HG02938 (cell line): ENCODE data around the gene MYH15.

Experiments used
- ATAC-seq: cut with Tn5 transposase; IDR thresholded peaks from one replicate; pipeline ENCODE4 v1.9.1; 2021; ENCODE audit warnings: mild to moderate bottlenecking, moderate library complexity; ENCODE audit not compliant: unreplicated experiment

The MYH15 gene

DNA sequence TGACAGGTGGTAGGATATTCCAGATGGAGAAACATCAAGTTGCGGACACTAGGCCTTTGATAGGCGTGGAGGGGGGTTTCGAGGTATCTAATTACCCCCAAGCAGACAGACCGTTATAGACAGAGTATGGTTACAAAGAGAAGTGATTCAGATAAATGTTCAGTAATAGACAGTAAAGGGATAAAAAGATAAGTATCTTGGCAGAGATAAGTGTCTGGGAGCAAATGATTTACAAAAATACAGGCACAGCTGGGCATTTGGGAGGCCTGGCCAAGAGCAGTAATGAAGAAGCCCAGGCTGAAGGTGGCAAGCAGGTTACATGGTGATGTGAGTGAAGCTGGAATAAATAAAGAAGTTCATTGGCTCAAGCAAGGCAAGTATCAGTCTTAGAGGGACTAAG, 659 bp upstream of the MYH15 start:
- no peak for ATAC-seq

- no peak for ATAC-seq
Observed at GRCh38 chr3:108509871-108510270, 525 bp downstream of the MYH15 start.

GRCh38 chr3:108509263-108509662, 1.1 kb downstream of the MYH15 start:
- no peak for ATAC-seq

DNA sequence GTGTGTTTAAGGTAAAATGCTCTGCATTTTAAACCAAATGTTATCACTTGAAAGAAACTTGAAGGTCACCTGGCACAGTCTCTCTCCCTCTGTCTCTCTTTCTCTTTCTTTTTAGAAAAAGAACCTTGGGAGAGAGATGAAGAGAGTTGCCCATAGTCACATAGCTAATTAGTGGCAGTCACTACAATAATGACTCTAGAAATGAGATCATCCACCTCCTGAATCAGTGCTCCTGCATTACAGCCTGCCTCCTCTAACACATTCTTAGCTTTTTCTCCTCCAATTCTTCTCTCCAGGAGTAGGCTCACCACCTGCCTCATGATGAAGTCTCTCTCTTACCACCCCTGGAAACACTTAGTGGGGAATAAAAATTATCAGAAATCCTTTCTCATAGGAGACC, 2.5 kb downstream of the MYH15 start:
- ATAC-seq: no peak

DNA sequence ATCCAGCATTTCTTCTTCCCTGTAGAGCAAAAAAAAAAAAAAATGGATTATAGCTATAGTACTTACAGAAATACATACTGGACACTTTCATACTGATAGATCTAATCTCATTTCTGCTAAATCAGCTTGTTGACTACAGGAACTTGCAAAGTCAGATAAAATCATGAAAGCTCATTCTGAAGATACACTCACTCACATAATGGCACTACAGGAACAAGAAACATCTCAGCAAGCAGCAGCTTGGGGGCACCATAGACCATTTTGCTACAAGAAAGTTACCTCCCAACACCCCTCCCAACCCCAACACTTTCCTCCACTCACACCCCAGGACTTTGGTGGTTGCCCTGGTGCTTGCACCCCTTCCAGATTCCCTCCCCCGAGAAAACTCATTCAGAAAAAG, 4.6 kb downstream of the MYH15 start:
- no peak for ATAC-seq

DNA sequence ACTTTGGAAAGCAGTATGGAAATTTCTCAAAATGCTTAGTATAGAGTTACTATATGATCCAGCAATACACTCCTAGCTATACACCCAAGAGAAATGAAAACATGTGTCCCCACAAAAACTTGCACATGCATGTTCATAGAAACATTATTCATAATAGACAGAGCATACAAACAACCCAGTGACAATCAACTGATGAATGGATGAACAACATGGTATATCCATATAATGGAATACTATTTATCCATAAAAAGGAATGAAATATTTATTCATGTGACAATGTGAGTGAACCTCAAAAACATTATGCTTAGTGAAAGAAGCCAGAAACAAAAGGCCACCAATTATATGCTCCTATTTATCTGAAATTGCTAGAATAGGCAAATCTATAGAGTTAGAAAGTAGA, 6.7 kb downstream of the MYH15 start:
- no peak for ATAC-seq

DNA sequence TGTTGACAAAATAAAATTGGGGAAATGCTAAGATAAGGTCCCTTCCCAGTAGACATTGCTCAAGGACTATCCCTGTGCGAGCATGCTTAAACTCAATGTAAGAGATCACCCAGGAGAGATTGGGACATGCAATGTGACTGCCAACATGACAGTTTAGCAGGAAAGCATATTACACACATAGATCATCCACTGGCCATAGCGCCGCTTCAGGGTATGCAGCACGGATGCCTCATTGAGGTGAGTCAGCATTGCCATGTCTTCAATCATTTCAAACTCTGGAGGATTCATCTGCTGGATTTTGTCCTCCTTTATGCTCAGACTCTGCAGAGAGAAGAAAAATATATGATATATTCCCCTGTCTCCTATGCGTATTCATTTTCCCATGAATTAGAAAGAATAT, 8.9 kb downstream of the MYH15 start:
- no peak for ATAC-seq

DNA sequence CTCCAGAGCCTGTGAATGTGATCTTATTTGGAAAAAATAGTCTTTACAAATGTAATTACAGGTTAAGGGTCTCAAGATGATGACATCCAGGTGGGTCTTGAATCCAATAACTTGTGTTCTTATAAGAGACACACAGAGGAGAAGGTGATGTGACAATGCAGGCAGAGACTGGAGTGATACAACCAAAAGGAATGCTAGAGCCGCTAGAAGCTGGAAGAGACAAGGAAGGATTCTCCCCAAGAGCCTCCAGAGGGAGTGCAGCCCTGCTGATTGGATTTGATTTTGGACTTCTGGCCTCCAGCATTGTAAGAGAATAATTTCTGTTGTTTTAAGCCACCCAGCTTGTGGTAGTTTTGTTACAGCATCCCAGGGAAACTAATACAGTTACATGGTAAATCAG, 9.7 kb downstream of the MYH15 start:
- ATAC-seq: no peak

DNA sequence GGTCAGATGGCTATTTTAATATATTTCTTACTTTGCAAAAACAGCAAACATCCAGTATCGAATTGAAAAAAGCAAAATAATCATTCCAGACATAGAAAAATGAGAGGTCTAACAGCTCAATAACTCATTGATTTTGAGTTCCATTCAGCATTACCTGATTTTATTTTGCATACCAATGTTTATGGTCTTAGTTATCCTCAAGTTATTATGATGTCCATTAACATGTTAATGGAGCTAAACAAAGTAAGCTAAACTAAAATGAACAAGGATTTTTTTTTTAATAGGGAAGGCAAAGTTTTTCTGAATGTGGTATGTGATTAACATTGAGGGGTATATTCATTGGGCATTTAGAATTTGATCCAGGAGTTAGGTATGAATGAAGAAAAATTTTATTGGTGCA, 13.1 kb downstream of the MYH15 start:
- ATAC-seq: no peak

- no peak for ATAC-seq
Observed at GRCh38 chr3:108495717-108496116, 14.7 kb downstream of the MYH15 start.

GRCh38 chr3:108494906-108495531, 15.4 kb downstream of the MYH15 start:
- no peak for ATAC-seq

- ATAC-seq: no peak
Observed at GRCh38 chr3:108493862-108494261, 16.5 kb downstream of the MYH15 start.

DNA sequence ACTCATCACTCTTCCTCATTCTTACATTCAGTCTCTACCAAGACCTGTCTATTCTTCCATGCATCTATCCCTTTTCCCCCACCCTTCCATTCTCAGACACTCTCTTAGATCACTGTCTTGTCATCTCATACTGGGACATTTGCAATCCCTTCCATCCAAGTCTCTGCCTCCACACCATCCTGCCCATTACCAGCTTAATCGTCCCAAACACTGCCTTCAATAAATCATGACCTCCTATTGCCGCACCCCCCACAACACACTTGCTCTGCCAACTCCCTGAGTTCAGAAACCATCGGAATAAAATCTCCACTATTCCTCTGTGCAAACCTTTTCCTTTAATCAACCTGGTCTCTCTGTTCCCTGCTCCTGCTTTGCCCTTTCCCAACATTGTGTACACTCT, 18.9 kb downstream of the MYH15 start:
- no peak for ATAC-seq

DNA sequence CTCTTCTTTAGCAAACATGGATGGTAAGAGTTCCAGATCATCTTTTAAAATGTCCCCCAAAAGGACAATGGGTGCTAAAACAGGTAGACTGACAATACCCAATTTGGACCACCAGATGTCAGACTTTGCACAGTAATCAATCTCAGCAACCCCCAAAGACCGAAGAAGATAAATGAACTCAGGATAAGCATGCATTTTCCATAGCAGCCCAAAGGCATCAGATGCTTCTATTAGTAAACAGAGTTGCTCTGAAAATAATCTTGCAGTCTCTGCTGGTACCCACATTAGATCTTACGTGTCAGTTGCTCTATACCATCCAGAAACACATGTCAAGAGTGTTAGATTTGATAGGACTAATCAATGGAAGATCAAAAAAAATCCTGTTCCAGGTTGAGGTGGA, 20.6 kb downstream of the MYH15 start:
- peak; percentile 79 for ATAC-seq

- ATAC-seq: no peak
Observed at GRCh38 chr3:108488631-108489030, 21.8 kb downstream of the MYH15 start.

DNA sequence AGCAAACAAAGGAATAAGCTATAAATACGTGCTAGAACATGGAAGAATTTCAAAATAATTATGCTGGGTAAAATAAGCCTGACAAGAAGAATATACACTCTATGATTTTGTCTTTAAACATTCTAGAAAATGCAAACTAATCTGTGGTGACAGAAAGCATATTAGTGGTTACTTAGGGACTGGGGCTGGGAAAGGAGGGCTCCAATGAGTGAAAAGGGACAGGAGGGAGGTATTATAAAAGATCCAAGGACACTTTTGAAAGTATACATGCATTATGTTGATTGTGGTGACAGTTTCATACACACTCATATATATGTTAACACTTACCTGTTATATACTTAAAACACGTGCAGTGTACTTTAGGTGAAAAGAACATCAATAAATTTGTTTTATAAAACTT, 23.0 kb downstream of the MYH15 start:
- no peak for ATAC-seq

GRCh38 chr3:108486941-108487340, 23.5 kb downstream of the MYH15 start:
- ATAC-seq: no peak

DNA sequence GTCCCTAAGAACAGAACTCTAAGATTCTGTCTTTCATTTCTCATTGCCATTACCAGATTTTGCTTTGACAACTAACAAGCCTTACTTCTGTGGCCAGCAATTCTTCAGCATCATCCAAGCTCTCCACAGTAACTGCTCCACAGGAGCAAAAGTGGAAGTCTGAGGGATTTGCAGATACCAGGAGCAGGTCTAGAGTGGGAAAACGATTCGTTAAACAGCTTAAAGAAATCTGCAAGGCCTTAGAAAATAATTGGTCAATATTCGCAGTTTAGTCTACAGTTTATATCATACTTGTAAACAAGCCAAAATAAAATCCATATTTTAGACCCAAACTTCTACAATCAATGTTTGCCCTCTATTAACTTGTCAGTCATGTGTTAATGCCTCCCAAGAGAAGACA, 24.1 kb downstream of the MYH15 start:
- ATAC-seq: no peak

GRCh38 chr3:108485146-108485545, 25.2 kb downstream of the MYH15 start:
- no peak for ATAC-seq

DNA sequence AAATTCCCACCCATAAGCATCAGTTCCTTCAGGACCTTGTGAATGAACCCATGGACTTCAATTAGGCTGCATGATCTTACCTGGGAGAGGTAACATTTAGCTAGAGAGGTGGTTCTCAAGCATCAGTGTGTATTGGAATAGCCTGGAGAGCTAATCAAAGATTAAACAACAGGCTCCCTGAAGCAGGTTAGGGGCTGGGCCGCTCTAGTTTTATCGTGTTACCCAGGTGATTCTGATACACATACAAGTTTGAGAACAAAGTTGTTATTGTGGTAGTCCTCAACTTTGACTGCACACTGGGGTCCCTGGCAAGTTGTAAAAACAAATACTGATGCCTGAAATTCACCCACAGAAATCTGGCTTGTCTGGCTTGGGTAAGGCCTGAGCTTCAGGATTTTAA, 31.2 kb downstream of the MYH15 start:
- ATAC-seq: no peak

GRCh38 chr3:108477511-108478147, 32.8 kb downstream of the MYH15 start:
- no peak for ATAC-seq

DNA sequence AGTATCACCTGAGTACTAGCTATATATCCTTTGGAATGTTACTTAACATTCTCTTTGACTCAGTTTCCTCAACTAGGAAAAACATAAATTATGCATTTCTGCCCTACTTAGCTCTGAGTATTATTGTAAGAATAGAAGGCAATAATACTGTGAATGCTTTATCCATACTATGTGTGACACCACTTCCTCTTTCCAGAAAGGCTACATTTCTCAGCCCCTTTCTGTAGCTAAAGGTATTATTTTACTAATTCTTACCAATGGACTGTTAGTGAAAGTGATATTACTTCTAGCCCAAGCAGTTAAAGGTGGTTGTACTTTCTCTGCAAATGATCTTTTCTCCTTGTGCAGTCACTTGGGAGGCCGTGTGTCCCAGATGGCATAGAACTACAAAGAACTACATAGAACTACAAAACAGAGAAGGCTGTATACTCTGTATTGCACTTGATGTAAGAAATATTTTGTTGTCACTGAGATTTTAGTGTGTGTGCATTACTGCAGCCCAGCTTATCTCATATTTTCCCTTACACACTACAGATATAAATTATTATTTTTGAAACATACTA, 35.1 kb downstream of the MYH15 start:
- ATAC-seq: peak; percentile 46

DNA sequence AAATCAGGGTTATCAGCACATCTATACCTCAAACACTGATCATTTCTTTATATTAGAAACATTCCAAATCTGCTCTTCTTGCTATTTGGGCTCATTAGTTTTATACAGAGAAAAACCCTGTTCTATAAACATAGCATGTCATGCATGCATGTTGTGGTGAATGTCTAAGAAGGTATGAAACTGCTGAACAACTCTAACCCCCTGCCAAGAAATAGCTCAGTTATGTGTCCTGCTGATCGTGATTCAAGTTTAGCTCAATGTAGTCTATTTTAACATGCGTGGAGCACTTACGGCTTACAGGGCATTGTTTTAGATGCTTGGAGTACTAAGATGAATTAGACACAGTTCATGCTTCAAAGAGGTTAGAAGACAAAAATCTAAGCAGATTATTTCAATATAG, 35.8 kb downstream of the MYH15 start:
- no peak for ATAC-seq
